Stimulated activated effector memory CD8-positive, alpha-beta T cell treated with anti-CD3 and anti-CD28 coated beads, Interleukin-12 subunit alpha, Interleukin-12 subunit beta, amount 100 ng/mL, for 72 hours (primary cell): Measurements from ENCODE around the gene RTL10.
A peak's percentile ranks its signal among the peaks of the same experiment; 100 is the strongest.

Experiments
- ATAC-seq: fragments of 150-1000 bp; cut with Tn5 transposase; 2 replicates; pipeline ENCODE4 v1.10.0; 2021
- DNase-seq, 2 donors: peaks; one replicate each; pipeline ENCODE4 v3.0.0; 2021 to 2022; ENCODE audit warnings: low spot score in 2 of 2
- H3K27ac Mint-ChIP-seq: one replicate; pipeline ENCODE4 v1.8.0; 2022; ENCODE audit warnings: mild to moderate bottlenecking, mixed read lengths
- H3K36me3 Mint-ChIP-seq: one replicate; pipeline ENCODE4 v1.8.0; 2022; ENCODE audit warnings: mild to moderate bottlenecking, mixed read lengths
- H3K4me1 Mint-ChIP-seq: one replicate; pipeline ENCODE4 v1.8.0; 2022; ENCODE audit warnings: mixed read lengths
- H3K4me3 Mint-ChIP-seq: one replicate; pipeline ENCODE4 v1.8.0; 2022; ENCODE audit warnings: mild to moderate bottlenecking, mixed read lengths
- H3K9me3 Mint-ChIP-seq: one replicate; pipeline ENCODE4 v1.8.0; 2022; ENCODE audit warnings: mixed read lengths

Gene RTL10

DNA sequence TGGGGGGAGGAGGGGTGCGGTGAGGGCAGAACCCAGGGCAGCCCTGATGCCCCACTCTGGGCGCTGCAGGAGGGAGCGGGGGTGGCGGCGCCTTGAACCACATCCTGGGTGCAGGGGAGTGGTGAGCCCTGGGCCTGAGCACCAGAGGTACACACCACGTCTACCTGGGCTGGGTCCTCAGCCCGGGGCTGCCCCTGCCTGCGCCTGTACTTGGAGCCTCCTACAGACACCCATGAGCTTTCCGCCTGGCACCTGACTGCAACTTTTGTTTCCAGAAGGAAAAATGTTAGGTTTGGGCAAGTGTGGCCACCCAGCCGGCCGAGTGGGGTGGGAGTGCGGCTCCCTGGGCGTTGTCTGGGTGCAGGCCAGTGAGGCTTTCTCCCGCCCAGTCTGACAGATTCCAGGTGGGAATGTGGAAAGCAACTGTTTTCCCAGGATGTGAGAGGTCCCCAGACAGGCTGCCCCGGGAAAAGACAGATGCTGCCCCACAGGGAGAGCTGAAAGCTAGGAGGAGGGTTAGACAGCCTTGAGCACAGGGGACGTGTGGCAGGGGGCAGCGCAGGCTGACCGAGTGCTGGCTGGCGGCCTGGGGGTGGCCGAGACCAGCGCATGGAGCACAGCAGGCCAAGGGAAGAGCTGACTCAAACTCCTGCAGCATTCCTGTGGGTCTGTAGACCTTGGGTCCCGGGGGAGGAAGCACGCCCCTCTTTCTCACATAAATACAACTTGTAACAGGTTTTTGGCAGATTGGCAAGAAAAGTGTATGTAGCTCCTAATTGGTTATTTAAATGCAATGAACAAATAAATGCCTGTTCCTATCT, 44.1 kb downstream of the RTL10 start:
- Mint-ChIP-seq H3K36me3 (no peaks in the 10 kb centered on the region), H3K9me3 (no peaks in the 10 kb centered on the region), H3K4me3 (no peak overlapping the region), H3K27ac (no peak overlapping the region), H3K4me1 (peaks cover 9% of the 10 kb centered on the region)
- ATAC-seq (peak; percentile 46), DNase-seq (no peak)

DNA sequence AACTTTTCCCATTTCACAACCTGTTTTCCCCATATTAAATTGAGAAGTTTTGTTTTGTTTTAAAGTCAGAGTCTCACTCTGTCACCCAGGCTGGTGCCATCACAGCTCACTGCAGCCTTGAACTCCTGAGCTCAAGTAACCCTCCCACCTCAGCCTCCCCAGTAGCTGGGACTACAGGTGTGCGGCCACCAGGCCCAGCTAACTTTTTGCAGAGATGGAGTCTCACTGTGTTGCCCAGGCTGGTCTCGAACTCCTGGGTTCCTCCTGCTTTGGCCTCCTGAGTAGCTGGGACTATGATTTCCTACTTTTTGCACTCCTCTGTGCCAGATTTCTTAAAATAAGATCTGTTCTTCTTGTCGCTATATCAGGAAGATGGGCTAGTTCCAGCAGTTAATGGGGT, 44.9 kb downstream of the RTL10 start:
- no peak for ATAC-seq
- no peaks in the 10 kb centered on the region for H3K36me3 Mint-ChIP-seq
- peaks cover 9% of the 10 kb centered on the region for H3K4me1 Mint-ChIP-seq
- no peak for DNase-seq
- no peaks in the 10 kb centered on the region for H3K9me3 Mint-ChIP-seq
- H3K4me3 Mint-ChIP-seq: no peak overlapping the region
- no peak overlapping the region for H3K27ac Mint-ChIP-seq

DNA sequence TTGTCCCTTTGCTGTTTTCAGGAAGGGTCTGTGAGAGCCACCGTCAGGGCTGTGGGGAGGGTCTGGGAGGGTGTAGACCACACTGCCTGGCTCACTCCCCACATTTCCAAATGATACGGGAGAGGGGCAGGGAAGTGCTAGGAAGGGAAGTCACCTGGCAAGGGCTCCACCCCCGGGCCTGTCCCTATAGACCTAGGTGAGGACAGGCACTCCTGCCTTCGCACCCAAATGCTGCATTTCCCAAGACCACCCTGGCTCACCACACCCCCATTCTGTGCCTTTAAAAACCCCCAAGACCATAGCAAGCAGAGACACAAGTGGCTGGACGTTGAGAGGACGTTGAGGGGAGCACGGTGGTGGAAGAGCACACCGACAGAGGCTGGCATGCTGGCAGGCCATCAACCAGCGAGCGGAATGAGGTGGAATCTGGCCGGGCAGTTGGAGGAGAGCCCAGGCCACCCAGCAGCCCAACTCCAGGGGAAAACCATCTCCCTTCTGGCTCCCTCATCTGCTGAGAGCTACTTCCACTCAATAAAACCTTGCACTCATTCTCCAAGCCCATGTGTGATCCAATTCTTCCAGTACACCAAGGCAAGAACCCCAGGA, 45.7 kb downstream of the RTL10 start:
- Mint-ChIP-seq H3K9me3 (no peaks in the 10 kb centered on the region), H3K36me3 (no peaks in the 10 kb centered on the region), H3K4me1 (peaks cover 9% of the 10 kb centered on the region), H3K27ac (no peak overlapping the region), H3K4me3 (no peak overlapping the region)
- no peak for ATAC-seq
- no peak for DNase-seq

DNA sequence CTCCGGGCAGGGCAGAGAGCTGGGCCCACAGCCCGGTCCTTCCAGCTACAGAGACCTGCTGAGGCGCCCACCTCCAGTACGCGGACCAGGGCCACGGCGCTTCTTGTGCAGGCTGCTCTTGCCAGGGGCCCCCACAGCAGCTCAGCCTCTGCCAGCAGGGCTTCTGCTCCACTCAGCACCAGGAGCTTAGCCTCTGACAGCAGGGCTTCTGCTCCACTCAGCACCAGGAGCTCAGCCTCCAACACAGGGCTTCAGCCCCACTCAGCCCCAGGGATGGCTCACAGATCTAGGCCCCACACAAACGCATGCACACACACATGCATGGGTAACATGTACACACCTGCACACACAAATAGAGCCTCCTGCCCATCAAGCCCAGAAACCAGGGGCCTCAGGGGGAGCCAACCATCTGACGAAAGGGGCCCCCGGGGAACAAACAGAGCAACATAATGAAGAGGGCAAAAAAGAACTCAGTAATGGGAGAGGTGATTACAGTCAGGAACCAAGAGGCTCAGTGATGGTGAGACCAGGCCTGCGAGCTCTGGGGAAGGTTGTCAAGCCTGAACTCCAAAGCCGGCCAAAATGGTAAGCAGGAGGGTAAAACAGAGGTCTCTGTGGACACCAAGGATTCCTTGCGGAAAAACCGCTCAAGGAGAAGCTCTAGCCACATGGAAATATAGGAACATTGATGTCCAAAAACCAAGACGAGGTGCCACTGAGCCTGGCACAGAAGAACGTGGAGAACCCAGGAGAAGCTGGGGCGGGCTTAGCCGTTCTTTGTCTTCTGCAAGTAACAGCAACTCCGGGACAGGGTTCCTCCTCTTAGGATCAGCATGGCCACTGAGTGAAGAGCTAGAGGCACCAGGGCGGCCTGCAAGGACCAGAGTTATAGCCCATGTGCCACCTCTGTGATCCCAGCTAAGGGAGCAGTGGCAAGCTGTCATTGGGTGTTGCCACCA, 46.5 kb downstream of the RTL10 start:
- Mint-ChIP-seq H3K4me3 (no peak overlapping the region), H3K9me3 (no peaks in the 10 kb centered on the region), H3K36me3 (no peaks in the 10 kb centered on the region), H3K27ac (no peak overlapping the region), H3K4me1 (peaks cover 9% of the 10 kb centered on the region)
- DNase-seq: no peak
- ATAC-seq: no peak

DNA sequence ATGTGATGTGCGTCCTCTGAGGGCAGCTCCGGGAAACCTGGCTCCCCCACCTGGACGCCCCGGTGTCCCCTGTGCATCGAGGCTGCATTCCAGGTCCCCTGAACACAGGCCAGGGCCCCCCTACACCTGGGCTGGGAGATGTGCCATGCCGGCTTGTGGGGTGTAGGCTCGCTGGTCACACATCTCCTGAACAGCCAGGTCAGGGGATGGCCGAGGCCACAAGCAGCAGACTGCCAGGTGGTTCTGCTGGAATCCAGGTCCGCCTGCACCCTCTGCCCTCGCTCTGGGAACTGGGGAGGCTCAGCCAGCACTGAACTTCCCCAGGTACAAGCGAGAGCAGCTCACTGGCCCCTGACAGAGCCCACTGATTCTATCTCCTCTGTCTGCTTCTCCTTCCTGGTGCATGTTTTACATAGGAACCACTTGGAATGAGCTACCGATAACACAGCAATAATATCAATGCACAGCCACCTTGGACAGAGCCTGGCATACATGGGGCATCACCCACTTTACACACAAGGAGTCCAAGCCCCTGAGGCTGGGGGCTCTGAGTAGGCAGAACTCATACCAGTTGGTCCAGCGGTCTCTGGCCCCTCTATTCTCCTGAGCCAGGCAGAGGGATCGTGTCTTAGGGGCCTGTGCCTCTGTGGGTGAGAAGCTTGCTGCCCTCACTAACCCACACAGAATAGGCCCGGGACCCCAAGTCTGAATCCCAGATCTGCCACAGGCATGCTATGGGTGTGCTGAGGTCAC, 47.3 kb downstream of the RTL10 start:
- Mint-ChIP-seq H3K36me3 (peaks cover 8% of the 10 kb centered on the region), H3K4me3 (no peak overlapping the region), H3K4me1 (peaks cover 9% of the 10 kb centered on the region), H3K9me3 (no peaks in the 10 kb centered on the region), H3K27ac (no peak overlapping the region)
- no peak for ATAC-seq
- no peak for DNase-seq

DNA sequence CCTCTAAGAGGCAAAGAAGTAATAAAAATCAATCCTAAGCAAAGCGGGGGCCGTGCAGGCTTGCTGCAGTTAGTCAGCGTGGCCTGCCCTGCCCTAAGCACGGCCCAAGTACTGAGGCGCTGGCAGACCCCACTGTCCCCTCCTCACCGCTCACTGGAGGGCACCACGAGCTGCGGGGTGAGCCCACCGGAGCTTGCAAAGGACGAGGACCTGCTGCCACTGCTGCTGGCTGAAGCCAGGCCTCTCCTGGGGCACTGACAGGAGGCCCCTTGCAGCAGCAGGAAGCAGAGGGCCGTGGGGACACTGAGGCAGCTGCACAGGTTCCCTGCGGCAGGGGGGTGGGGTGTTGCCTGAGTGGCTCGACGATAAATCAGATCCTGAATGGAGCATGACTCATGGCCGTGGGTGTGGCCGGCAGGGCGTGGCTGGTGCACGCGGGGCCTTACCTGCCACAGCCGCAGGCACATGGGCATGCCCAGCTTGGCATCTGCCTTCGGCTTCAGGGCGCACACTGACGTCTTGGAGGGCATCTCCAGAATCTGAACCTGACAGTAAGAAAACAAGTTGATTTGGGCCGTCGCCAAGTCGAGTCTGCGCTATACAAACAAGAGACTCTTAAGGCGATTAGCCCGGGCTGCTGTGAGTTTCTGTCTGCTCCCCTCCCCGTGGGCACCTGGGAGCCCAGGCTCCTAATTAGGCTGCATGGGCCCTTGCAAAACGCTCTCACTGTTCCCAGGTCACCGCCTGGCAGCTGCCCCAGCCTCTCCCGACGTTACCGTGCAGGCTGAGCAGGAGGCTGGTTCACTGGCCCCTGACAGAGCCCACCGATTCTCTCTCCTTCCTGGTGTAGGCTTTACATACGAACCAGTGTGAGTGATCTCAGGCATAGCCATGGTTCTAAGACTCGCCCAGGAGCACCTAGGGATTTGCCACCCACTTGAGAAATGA, 48.2 kb downstream of the RTL10 start:
- ATAC-seq (no peak), DNase-seq (no peak)
- Mint-ChIP-seq H3K9me3 (no peaks in the 10 kb centered on the region), H3K36me3 (peaks cover 10% of the 10 kb centered on the region), H3K27ac (no peak overlapping the region), H3K4me1 (peaks cover 9% of the 10 kb centered on the region), H3K4me3 (no peak overlapping the region)

DNA sequence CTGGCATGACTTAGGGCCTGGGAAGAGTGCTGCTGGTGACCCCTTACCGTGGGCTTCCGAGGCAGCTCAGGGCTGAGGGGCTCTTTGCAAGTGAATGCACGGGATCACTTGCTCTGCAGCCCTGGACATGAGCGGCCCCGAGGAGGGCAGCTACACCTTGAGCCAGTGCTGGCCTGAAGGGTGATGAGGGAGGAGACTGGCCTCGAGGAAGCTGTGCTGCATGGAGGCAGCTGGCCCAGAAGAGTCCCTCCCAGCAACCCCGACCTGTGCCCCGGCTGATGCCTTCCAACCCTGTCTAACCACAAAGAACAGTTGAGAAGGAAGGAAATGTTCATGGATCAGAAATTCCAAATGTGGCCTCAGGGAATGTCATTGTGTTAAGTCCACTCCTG, 48.9 kb downstream of the RTL10 start:
- ATAC-seq (no peak), DNase-seq (no peak)
- Mint-ChIP-seq H3K27ac (no peak overlapping the region), H3K36me3 (peaks cover 10% of the 10 kb centered on the region), H3K9me3 (no peaks in the 10 kb centered on the region), H3K4me1 (peaks cover 4% of the 10 kb centered on the region), H3K4me3 (no peak overlapping the region)
